ENCODE measurements around the gene CRYGN.

The CRYGN gene

DNA sequence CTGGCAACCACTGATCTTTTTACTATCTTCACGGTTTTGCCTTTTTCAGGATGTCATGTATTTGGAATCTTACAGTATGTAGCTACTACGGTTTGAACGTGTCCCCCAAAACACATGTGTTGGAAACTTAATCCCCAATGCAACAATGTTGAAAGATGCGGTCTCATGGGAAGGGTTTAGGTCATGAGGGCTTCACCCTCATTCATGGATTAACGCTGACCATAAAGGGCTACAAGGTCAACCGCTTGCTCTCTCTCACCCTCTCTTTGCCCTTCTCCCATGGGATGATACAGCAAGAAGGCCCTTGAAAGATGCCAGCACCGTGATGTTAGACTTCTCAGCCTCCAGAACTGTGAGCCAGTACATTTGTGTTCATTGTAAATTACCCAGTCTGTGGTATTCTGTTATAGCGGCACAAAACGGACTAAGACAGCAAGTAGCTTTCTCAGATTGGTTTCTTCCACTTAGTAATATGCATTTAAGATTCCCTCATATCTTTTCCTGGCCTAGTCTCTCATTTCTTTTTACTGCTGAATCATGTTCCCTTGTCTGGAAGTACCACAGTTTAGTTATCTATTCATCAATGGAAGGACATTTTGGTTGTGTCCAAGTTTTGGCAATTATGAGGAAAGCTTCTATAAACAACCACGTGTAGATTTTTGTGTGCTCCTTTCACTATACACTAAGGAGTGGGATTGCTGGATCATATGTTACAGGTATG lies 3.0 kb upstream of the CRYGN start:
- no peak for DNase-seq (ENCODE audit: low read depth)
- no peak overlapping the region for H3K4me3 ChIP-seq (ENCODE audit: low read depth, low read length)
- TF ChIP-seq, protein P1, sequence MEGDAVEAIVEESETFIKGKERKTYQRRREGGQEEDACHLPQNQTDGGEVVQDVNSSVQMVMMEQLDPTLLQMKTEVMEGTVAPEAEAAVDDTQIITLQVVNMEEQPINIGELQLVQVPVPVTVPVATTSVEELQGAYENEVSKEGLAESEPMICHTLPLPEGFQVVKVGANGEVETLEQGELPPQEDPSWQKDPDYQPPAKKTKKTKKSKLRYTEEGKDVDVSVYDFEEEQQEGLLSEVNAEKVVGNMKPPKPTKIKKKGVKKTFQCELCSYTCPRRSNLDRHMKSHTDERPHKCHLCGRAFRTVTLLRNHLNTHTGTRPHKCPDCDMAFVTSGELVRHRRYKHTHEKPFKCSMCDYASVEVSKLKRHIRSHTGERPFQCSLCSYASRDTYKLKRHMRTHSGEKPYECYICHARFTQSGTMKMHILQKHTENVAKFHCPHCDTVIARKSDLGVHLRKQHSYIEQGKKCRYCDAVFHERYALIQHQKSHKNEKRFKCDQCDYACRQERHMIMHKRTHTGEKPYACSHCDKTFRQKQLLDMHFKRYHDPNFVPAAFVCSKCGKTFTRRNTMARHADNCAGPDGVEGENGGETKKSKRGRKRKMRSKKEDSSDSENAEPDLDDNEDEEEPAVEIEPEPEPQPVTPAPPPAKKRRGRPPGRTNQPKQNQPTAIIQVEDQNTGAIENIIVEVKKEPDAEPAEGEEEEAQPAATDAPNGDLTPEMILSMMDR (IDR thresholded peaks at IDR 0.05; ENCODE audit: insufficient read depth, low read depth, low read length, missing control alignments): no peak

DNA sequence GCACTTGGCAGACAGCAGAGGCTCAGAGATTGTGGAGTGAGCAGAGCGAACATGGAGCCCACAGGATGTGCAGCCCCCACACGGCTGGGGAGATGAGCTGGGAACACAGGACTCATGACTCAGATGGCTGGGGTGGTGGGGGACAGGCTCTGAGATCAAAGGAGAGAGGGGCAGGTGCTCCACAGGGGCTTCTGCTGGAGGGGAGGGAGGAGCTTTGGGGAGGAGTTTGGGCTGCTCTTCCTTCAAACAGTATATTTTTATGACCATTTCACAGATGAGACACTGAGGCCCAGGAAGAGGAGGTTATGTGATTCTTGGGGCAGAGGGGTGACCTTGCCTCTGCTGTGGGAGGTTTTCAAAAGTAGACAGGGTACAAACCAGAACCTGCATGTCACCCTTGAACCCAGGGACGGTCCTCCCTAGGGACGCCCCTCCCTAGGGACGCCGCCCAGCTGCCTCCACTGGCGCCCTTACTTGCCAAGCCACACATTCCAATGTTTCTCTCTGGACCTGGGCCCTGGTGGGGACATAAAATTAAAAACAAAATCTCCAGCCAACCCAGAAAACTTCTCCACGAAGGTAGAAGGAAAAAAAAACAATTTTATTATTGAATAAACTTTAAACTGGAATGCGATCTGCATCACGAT lies 981 bp upstream of the CRYGN start:
- TF ChIP-seq, protein P1 (IDR thresholded peaks at IDR 0.05; ENCODE audit: insufficient read depth, low read depth, low read length, missing control alignments): no peak
- no peak for DNase-seq (ENCODE audit: low read depth)
- no peak overlapping the region for H3K4me3 ChIP-seq (ENCODE audit: low read depth, low read length)

DNA sequence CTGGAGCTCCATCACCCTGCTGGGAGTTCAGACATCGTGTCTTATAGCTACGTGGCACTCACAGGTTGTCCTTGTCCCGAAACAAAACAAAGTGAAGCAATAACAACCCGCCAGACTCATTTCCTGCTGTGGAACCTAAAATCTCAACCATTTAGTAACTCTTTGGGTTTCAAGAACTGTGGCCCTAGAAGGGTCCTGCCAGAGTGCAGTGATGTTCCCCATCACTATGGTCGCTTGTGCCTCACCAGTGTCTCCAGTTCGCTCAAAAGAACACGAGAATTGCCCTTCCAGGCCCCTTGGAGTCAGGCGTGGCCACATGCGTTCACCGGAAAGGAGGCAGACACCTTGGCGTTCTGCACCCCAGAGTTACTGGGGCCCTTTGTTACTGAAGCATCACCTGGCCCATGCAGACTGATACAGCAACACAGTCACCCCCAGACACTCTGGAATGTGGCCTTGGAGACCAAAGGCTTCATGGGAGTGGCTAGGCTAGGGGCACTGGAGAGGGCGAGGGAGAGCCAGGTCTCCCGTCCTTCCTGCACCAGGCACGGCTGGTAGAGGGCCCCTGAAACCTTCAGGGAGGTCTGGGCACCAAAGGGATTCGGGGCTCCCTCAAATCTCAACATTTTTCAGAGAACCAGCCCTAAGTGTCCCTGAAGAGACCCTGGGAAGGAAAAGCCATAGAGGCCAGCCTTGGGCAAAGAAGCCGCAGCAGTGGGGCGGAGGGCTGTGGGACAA lies 908 bp downstream of the CRYGN start:
- no peak for DNase-seq (ENCODE audit: low read depth)
- no peak overlapping the region for H3K4me3 ChIP-seq (ENCODE audit: low read depth, low read length)
- TF ChIP-seq, protein P1 (IDR thresholded peaks at IDR 0.05; ENCODE audit: insufficient read depth, low read depth, low read length, missing control alignments): no peak

DNA sequence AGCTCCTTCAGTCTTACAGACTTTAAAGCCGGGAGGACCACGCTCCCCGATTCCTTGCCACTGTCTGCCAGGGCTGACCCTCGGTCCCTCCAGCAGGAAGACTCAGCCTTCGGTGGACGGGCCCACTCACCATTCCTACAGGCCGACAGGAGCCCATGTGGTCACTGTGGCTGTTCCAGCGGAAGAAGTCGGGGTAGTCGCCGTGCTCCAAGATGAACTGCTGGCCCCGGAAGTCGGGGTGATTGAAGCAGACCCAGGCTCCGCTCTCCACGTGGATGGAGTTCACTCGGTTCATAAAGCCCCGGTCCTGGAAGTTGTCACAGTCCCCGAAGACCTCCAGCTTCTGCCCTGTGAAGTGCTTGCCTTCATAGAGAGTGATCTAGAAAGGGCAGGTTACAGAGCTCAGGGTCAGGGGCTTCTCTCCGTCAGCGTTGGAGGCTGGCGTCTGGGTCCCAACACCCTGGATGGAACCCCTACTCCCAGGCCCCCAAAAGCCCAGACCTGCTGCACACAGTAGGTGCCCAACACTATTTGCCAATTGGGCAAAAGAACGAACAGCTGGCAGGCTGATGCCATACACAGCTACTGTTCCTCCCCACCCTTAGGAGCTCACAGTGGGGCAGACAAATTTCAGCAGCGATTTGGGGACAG lies 1.9 kb downstream of the CRYGN start:
- TF ChIP-seq, protein P1 (IDR thresholded peaks at IDR 0.05; ENCODE audit: insufficient read depth, low read depth, low read length, missing control alignments): no peak
- H3K4me3 ChIP-seq (ENCODE audit: low read depth, low read length): no peak overlapping the region

DNA sequence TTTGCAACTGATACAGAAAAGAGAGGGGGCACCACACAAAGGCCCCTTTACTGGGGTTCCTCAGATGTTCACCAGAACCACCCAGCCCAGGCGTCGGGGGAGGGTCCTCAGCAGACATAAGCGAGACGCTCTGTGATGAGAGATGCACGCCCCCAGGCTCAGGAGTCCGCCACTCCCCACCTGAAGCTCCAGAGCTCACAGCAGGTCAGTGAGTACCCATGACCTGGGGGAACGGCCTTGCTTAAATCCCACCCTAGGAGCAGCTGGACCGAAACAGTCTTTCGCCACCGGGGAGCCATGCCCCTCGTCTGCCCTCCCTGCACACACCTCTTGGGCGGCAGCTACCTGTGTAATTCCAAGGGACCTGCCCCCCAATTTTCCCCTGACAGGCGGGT lies 2.8 kb downstream of the CRYGN start:
- TF ChIP-seq, protein P1 (IDR thresholded peaks at IDR 0.05; ENCODE audit: insufficient read depth, low read depth, low read length, missing control alignments): no peak
- no peak overlapping the region for H3K4me3 ChIP-seq (ENCODE audit: low read depth, low read length)
- no peak for DNase-seq (ENCODE audit: low read depth)

More for the DNA sequence above, 1.9 kb downstream of the CRYGN start:
- DNase-seq (ENCODE audit: low read depth): no peak

DNA sequence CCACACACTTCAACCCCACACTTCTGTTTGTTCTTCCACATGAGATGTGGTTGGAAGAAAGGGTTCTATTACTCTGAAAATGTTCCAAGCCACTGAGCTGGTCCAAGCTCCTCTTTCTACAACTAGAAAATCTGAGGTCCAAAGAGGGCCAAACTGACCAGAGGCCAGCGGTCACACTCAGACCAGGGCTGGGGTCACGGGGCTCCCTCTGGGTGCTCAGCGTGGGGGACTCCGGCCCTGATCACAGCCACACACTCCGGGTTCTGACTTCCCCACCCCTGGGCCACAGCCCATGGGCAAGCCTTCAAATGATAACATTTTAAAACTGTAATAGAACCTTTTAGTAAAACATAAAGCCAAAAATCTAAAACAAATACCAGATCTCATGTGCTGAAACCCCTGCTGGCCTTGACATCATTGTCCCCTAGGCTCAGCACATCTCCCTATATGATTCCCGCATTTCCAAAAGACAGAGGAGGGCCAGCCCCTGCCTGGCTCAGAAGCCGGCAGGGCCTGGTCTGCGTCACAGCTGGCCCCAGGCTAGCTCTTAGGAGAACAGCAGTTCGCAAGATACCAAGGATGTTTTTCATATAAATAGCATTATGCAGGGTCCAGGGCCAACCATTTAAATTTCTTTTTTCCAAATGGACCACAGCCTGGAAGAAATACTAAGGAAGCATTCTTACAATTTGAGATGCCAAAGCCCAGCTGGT lies 3.3 kb downstream of the CRYGN start:
- TF ChIP-seq, protein P1 (IDR thresholded peaks at IDR 0.05; ENCODE audit: insufficient read depth, low read depth, low read length, missing control alignments): no peak
- DNase-seq (ENCODE audit: low read depth): no peak
- no peak overlapping the region for H3K4me3 ChIP-seq (ENCODE audit: low read depth, low read length)
